GM19463 (cell line): ENCODE measurements around the gene NEK5.
"Not testable (repeated sequence)": the region's sequence is repeated elsewhere in the genome, so short reads cannot be mapped to it uniquely, and the experiment has no call there.

Experiments used
- ATAC-seq: cut with Tn5 transposase; IDR thresholded peaks from one replicate; pipeline ENCODE4 v1.9.1; 2021; ENCODE audit warnings: mild to moderate bottlenecking, moderate library complexity; ENCODE audit not compliant: unreplicated experiment

NEK5 gene

DNA sequence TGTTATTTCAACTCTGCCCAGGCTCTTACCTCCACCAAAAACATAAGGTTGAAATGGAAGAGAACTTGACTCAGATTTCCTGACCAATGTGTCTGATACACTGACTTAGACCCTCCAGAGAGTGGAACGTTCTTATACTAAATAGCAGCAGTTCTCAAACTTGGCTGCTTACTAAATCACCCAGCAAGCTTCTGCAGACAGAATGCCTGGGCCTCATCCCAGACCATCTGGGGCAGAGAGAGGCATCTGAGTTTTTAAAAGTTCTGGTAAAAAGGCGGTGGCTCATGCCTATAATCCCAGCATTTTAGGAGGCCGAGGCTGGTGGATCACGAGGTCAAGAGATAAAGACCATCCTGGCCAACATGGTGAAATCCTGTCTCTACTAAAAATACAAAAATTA, 46.3 kb downstream of the NEK5 start:
- no peak for ATAC-seq

DNA sequence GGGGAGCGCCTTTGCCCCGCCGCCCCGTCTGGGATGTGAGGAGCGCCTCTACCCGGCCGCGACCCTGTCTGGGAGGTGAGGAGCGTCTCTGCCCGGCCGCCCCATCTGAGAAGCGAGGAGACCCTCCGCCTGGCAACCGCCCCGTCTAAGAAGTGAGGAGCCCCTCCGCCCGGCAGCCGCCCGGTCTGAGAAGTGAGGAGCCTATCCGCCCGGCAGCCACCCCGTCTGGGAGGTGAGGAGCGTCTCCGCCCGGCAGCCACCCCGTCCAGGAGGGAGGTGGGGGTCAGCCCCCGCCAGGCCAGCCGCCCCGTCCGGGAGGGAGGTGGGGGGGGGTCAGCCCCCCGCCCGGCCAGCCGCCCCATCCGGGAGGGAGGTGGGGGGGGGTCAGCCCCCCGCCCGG, 49.0 kb downstream of the NEK5 start:
- ATAC-seq, result not testable (repeated sequence)

DNA sequence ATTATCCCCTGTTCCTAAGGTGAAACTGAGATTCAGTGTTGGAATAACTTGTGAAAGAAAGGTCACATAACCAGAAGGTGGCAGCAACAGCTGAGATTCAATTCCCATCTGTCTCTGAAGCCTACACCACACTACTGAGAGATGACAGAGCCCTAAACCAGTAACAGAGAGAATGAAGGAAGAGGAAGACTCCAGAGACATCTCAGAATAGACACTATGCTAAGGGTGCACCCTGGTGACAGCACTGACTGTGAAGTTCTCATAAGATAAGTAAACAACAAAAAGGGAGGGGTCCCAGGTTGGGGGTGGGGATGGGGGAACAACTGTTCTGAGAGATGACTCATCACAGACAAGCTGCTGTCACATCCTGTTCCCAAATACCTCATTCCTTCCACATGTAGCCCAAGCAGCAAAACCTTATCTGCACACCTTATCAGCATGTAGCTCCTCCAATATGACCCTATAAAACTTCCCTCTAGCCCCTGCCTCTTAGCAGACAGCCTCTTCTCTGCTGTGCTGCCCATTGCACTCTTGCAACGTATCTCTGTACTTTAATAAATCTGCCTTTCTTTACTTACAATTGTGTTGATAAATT, 57.8 kb downstream of the NEK5 start:
- no peak for ATAC-seq

DNA sequence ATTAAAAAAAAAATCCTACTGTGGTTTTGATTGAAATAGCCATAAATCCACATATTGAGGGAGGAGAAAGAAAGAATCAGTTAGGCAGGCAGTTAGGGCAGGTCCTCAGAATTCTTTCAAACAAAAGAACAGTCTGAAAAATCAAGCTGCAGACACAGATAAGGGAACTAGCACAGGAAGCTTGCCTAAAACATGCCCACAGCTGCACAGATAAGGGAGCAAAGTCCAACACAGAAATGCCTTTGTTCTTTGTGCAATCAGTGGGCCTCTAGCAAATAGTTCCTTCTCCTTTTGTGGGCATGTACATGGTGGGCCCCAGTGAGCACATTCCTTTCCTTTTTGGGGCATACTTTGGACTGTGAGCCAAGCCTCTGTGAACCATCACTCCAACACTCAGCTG, 61.6 kb downstream of the NEK5 start:
- ATAC-seq, result no peak

DNA sequence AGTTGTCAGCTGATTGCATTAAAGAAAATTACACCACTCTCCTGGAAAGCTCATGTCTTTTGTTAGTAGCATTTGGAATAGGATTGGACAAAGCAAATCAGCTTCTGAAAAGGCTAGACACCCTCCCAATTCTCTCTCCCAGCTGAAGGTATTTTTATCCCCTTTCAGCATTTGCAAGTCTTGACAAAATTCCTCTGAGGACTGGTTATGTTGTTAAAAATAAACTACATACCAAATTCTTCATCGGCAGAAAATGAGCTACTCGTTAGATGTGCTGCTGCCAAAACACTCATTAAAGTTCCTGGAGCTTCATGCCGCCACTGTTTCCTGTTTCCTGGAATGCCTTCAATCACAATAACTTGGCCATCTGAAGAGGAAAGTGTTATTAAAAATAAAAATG, 67.3 kb downstream of the NEK5 start:
- ATAC-seq, result no peak

DNA sequence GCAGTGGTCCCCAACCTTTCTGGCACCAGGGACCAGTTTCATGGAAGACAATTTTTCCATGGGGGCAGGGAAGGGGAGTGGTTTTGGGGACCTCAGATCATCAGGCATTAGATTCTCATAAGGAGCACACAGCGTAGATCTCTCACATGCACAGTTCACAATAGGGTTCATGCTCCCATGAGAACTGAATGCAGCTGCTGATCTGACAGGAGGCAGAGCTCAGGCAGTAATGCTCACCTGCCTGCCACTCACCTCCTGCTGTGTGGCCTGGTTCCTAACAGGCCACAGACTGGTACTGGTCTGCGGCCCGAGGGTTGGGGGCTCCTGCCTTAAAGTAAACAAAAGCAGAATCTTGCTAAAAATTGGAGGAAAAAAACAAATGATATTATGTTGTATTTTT, 67.8 kb downstream of the NEK5 start:
- not testable (repeated sequence) for ATAC-seq

DNA sequence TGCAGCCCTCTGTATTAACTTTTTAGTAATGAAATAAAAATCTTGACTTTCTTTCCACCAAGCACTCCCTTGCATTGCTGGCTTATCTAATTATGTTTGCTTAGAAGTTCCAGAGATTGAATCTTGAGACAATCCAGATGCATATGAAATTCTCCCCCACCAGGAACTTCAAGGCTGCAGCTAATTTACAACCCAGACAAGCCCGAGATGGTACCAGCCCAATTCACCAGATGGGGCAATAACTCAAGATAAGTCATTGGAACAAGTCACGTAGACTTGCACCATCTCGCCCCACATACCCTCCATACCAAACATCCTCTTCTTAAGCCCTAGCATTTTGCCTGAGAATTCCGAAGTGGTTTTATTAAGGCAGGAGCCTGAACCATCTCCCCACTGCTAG, 75.4 kb downstream of the NEK5 start:
- no peak for ATAC-seq

DNA sequence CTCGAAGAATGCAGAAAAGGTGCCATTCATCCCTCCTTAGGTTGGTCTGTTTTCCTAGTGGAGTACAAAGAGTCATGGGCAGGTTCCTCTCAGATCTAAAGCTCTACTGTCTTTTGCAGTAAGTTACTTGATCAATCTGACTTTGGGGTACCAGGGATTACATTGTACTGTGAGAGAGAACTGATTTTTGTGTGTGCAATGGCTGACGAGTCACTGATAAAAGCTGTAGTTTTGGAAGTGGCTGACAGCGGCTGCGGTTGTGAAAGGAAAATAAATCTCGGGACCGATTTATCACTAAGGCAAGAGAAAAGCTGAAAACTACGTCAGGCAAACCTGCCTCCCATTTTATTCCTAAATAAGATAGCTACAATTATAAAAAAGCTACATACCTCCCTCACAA, 77.5 kb downstream of the NEK5 start:
- ATAC-seq, result no peak

DNA sequence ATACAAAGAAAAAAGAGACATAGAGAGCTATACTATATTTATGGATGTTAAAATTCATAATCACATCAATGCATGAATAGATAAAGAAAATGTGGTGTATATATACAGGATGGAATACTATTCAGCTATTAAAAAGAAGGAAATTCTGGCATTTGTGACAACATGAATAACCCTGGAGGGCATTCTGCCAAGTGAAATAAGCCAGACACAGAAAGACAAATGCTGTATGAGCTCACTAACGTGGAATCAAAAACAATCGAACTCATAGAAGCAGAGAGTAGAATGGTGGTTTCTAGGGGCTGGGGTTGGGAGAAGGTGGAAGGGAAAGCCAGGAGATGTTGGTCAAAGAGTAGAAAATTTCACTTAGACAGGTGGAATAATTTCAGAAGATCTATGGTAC, 80.4 kb downstream of the NEK5 start:
- no peak for ATAC-seq

DNA sequence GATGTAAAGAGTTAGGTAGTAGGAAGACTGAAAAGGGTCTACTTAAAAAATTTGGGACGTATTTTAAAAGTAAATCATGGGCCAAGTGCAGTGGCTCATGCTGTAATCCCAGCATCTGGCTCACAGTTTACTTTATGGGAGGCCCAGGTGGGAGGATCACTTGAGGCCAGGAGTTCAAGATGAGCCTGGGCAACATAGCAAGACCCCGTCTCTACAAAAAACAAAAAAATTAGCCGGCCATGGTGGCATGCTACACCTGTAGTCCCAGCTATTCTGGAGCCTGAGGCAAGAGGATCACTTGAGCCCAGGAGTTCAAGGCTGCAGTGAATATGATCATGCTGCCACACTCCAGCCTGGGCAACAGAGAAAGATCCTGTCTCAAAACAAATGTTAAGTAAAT, 81.4 kb downstream of the NEK5 start:
- ATAC-seq, result no peak

DNA sequence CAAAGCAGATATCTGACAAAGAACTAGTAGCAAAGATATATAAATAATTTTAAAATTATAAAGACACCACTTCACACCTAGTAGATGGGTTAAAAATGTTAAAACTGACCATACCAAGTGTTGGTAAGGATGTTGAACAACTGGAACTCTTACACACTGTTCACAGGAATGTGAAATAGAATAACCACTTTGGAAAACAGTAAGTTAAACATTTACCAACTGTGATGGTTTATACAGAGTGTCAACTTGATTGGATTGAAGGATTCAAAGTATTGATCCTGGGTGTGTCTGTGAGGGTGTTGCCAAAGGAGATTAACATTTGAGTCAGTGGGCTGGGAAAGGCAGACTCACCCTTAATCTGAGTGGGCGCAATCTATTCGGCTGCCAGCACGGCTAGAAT, 85.2 kb downstream of the NEK5 start:
- no peak for ATAC-seq

DNA sequence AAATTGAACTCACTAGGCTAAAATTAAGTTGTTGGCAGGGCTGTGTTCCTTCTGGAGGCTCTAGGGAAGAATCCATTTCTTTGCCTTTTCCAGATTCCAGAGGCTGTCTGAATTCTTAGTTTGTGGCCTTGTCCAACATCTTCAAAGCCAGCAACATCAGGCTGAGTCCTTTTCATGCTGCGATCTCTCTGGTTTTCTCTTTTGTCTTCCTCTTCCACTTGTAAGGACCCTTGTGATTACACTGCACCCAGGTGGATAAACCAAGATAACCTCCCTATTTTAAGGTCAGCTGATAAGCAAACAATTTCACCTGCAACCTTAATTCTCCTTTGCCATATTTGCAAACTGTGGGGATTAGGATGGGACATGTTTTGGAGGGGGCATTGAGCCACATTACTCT, 92.8 kb downstream of the NEK5 start:
- no peak for ATAC-seq

DNA sequence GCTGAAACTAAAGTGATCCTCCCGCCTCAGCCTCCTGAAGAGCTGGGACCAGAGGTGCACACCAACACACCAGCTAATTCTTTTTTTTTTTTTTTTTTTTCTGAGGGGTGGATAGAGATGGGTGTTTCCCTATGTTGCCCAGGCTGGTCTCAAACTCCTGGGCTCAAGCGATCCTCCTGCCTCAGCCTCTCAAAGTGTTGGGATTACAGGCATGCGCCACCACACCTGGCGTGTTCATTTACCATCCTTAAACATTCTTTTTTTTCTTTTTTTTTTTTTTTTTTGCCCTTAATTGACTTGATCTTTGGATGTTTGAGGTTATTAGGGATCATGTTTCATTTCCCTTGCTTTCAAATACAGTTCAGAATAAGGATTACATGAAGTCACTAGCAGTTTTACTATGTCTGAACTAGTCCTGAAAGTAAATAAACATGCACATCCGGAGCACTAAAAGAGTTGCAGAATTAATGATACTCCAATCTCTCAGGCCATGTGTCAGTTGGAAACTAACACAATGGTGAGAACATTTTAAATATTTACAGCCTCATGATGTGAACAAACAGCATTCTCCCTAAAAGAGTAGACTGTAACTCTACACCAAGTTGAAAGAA, 94.2 kb downstream of the NEK5 start:
- no peak for ATAC-seq

DNA sequence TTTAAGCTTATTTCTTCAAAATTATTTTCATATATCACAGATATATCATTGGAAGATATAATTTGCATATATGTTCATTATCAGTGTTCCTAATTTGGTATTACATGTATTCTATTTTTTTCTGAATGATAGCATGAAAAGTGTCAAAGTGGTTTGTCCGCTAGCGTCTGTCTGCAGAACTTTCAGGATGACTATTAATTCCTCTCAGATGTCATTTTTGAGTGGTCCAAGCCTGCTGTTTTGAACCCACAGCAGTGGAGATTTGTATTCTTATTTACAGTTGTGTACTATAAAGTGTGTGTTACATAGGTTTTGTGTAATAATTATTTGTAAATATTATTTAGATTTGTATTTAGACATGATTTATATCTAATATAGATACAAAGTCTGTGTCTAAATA, 95.8 kb downstream of the NEK5 start:
- no peak for ATAC-seq

DNA sequence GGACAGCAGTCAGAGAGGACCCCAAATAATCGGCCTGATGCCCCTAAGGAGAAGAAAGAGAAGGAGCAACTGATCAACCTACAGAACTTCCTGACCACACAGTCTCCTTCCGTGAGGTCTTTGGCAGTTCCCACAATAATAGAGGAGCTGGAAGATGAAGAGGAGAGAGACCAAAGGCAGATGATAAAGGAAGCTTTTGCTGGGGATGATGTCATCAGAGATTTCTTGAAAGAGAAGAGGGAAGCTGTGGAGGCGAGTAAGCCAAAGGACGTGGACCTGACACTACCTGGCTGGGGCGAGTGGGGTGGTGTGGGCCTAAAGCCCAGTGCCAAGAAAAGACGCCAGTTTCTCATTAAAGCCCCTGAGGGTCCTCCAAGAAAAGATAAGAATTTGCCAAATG, 98.5 kb downstream of the NEK5 start:
- ATAC-seq, result not testable (repeated sequence)

DNA sequence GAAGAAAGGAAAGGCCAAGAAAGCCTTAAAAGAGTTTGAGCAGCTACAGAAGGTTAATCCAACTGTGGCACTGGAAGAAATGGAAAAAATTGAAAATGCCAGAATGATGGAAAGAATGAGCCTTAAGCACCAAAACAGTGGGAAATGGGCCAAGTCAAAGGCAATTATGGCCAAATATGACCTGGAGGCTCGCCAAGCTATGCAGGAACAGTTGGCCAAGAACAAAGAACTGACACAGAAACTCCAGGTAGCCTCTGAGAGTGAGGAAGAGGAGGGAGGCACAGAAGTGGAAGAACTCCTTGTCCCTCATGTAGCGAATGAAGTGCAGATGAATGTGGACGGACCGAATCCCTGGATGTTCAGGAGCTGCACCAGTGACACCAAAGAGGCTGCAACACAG, 99.3 kb downstream of the NEK5 start:
- no peak for ATAC-seq

DNA sequence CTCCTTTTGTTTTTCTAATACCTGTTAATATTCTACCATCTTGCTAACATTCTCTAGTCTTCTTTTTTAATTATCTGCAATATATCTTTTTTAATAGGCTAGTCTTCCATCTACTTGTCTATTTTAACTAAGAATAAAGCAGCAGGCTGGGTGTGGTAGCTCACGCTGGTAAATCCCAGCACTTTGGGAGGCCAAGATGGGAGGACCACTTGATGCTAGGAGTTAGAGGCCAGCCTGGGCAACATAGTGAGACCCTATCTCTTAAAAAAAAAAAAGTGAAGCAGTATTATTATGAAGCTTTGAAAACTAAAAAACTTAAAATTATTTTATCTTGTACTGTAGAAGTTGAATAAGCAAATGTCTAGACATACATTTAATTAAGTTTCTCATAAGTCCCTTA, 101.0 kb downstream of the NEK5 start:
- ATAC-seq, result no peak

DNA sequence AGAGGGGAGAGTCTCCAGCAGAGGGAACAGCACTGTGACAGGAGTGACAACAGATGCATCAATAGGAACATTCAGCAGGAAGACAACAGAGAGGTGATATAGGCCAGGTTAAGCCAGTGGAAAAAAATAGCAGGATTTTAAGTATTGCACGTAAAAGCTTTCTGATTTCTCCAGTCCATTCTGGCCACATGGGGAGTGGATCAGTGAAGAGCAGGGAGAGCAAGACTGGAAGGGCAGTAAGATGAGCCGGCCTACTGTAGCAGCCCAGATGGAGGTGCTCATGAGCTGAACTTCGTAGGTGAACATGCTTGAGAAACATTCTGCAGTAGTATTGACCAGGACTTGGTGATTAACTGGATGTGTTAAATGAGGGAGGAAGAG, 102.6 kb downstream of the NEK5 start:
- ATAC-seq, result no peak

DNA sequence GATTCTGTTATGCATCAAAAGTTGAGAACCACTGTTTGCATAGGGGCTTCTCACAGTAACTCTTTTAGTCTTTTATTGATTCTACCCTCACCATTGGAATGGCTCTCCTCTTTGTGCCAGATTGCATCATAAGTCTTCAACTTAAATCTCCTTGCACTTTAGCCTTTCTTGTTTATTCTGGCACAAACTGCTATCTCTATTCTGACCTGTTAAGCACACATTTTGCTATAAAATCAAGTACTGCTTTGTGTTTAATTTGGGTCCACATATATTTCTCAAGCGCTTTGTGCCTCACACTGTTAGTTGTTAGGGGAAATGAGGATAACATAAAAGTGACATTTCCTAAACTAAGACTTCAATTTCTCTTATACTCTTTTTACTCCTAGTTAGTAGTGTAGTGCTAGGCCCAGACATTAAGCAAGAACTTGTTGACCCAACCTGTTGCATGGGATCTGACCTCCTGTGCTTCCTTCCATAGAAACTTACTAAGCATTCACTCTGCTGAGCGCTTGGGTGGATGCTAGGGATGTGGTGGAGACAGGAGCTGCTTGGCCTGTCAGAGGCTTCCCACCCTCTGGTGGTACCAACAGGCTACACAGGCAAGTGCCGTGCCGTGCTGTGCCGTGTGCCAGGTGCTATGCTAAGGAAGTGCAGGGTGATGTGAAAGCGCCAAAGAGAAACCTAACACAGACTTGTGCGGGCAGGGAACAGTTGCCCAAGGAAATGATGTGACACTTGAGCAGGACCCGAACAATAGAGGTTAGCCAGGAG, 103.2 kb downstream of the NEK5 start:
- ATAC-seq, result no peak

DNA sequence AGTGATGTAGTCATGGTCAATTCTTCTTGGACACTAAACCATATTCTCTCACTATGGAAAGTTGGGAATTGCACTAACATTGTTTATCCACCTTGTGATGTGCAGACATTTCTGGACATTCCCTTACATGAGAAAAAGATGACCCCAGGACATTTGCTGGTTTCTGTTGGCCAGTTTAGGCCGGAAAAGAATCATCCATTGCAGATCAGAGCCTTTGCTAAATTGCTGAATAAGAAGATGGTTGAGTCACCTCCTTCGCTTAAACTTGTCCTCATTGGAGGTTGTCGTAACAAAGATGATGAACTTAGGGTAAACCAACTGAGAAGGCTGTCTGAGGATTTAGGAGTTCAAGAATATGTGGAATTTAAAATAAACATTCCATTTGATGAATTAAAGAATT, 104.4 kb downstream of the NEK5 start, which contains the start of gene UTP14C:
Gene UTP14C (plus strand): TSS at position 211 of the 400 bp plus-strand sequence. CDS start 4,114 bp downstream, outside the sequence.
- ATAC-seq, result no peak

DNA sequence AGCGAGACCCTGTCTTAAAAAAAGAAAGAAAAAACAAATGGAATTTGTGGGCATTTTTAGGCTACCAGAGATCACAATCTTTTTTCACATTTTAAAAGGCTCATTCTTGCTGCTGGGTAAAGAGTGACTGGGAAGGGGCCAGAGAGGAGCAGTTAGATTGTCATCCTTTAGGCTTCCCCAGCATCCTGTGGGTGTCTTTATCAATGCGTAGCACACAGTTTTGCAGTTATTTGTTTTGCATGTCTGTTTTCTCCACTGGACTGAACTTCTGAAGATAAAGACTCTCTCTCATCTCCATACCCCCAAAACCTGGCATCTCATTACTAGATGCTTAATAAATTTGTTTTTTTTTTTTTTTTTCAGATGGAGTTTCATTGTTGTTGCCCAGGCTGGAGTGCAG, 106.5 kb downstream of the NEK5 start:
- no peak for ATAC-seq

DNA sequence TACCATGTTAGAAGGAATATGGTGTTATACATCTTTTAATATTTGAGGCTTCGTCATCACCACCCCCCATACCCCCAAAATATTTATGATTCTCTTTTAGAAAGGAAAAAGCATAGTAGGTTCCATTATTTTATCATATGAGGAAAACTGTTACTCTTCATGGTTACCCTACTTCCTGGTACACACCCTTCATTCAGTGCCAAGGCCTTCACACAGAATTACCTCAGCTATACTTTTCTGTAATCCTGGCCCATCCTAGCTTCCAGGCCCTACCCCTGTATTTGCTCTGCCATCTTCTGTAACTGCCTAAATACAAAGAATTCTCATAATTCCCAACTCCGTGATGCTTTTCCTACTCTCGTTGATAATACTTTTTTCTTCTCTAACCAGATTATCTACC, 108.7 kb downstream of the NEK5 start:
- no peak for ATAC-seq
